C4-2B (cell line): ENCODE results near the gene SEMA5A.

ENCODE experiments used
- CTCF ChIP-seq: fragments of 450-650 bp; conservative IDR thresholded peaks from 2 replicates; pipeline ENCODE4 v1.5.1; 2017; ENCODE audit warnings: mild to moderate bottlenecking
- ZFX ChIP-seq: fragments of 450-650 bp; IDR thresholded peaks from 2 replicates; pipeline ENCODE4 v1.6.1; 2017

GRCh38 chr5:9343146-9343850 is 202.6 kb downstream of the SEMA5A start:
- TF ChIP-seq CTCF = no peak
- TF ChIP-seq ZFX = no peak
